Measurements from ENCODE around the gene PBX1. TPM values are rescaled to one million over a fixed set of nuclear protein-coding genes. Genes with fewer than 3 reads are reported as not detected.
"Not testable (repeated sequence)": the region's sequence is repeated elsewhere in the genome, so short reads cannot be mapped to it uniquely, and the experiment has no call there.

Gene PBX1
- total RNA-seq, 2 experiments from 2014 or later = 0.11 to 0.51 TPM

DNA sequence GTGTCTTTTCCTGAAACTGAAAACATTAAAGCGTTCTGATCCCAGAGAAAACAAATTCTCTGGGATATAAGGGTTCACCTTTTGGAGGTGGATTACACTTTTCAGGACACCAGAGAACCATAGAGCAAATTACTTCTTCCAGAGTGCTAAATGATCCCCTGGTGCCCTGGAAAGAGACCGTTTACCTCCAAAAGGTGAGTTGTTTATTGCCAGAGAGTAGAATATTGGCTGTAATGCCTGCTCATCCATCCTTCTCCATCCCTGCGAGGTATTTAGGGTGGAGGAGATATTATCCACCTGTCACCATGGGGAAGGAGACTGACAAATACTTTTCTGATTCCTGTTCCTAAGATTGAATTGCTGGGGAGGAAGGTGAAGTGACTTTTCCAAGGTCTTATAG is 30.4 kb downstream of the PBX1 start:
- H3K9me3 Mint-ChIP-seq = peaks cover 1% of the 10 kb centered on the region
- H3K4me3 Mint-ChIP-seq = no peak overlapping the region
- no peak for DNase-seq
- H3K36me3 Mint-ChIP-seq = no peaks in the 10 kb centered on the region
- POLR2A ChIA-PET = no interaction called here
- no peak for ATAC-seq (ENCODE audit: low read depth)
- H3K4me1 Mint-ChIP-seq = no peaks in the 10 kb centered on the region
- no peak overlapping the region for H3K27ac Mint-ChIP-seq
- H3K27me3 Mint-ChIP-seq = peaks cover 6% of the 10 kb centered on the region

DNA sequence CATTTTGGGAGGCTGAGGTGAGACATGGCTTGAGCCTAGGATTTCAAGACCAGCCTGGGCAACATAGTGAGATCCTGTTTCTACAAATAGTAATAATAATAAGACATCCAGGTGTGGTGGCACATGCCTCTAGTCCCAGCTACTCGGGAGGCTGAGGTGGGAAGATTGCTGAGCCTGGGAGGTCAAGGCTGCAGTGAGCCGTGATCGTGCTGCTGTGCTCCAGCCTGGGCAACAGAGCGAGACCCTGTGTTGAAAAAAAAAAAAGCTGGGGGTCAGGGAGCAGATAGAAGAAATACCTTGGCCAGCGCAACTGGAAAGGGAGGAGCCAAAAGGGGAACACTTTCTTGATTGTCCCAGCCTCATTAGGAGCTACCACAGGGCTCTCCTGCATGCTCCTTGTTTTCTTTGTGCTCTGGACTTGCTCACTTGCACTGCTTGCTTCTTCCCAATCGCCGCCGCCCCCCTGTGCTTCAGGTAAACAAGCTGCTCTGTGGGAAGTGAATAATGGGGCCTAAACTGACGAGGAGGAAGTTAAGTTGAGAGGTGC is 31.1 kb downstream of the PBX1 start:
- DNase-seq = no peak
- no peak for ATAC-seq (ENCODE audit: low read depth)
- POLR2A ChIA-PET = no interaction called here
- Mint-ChIP-seq H3K9me3 (peaks cover 1% of the 10 kb centered on the region), H3K27ac (no peak overlapping the region), H3K36me3 (no peaks in the 10 kb centered on the region), H3K27me3 (peaks cover 6% of the 10 kb centered on the region), H3K4me1 (no peaks in the 10 kb centered on the region), H3K4me3 (no peak overlapping the region)

DNA sequence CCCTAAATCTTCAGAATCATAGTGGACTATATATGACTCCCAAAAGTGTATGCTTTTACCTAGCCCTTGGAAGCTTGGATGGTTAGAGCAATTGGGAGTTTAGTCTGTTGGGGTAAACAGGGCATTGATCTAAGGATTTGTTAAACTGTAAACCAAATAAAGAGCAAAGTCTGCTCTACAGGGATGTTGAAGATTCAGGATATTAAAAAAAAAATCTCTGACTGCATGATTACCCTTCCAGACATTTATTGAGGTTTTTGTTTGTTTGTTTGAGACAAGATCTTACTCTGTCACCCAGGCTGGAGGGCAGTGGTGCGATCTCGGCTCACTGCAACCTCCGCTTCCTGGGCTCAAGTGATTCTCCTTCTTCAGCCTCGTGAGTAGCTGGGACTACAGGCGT is 31.6 kb downstream of the PBX1 start:
- Mint-ChIP-seq H3K27me3 (peaks cover 6% of the 10 kb centered on the region), H3K36me3 (no peaks in the 10 kb centered on the region), H3K4me1 (no peaks in the 10 kb centered on the region), H3K9me3 (peaks cover 1% of the 10 kb centered on the region), H3K4me3 (no peak overlapping the region), H3K27ac (no peak overlapping the region)
- DNase-seq (no peak), ATAC-seq (ENCODE audit: low read depth) (no peak)
- POLR2A ChIA-PET = no interaction called here

DNA sequence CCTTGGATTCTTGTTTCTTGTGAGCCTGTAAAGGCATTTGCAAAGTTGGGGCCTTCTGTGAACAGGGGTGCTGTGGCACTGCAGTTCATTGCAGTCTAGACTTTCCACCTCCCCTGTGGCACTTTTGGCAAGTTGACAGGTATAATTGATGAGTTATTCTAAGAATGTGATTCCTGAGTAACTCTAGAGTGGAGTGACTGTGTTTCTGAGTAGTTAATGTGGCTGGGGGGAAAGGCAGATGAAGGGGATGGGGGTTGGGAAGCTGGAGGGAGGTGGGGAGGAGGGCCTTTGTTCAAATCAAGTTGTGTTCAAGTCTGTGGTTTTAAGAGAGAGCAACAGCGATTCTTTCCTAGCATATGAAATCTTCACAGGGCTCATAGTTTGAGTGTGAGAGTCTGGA is 32.9 kb downstream of the PBX1 start:
- ATAC-seq (ENCODE audit: low read depth) (no peak), DNase-seq (no peak)
- POLR2A ChIA-PET = no interaction called here
- Mint-ChIP-seq H3K27ac (no peak overlapping the region), H3K27me3 (peaks cover 5% of the 10 kb centered on the region), H3K9me3 (peaks cover 1% of the 10 kb centered on the region), H3K4me1 (no peaks in the 10 kb centered on the region), H3K4me3 (no peak overlapping the region), H3K36me3 (no peaks in the 10 kb centered on the region)

DNA sequence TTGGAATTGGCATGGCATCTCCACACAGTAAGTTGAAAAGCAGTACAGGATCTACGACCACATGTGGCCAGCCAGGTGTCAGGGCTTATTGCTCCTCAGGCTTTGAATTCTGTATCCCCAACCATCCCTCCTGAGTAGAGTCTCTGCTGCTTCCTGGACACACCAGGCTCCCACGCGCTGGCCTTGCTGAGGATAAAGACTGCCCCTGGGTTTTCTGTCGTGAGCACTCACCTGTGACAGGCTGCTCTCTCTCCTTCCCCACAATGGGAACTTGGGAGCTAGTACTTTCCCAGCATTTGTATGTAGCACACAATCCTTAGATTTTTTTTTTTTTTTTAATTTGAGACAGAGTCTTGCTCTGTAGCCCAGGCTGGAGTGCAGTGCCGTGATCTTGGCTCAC is 33.6 kb downstream of the PBX1 start:
- H3K27me3 Mint-ChIP-seq = peaks cover 2% of the 10 kb centered on the region
- H3K36me3 Mint-ChIP-seq = no peaks in the 10 kb centered on the region
- no peak for ATAC-seq (ENCODE audit: low read depth)
- peaks cover 1% of the 10 kb centered on the region for H3K9me3 Mint-ChIP-seq
- no peak overlapping the region for H3K27ac Mint-ChIP-seq
- POLR2A ChIA-PET = no interaction called here
- H3K4me3 Mint-ChIP-seq = no peak overlapping the region
- no peak for DNase-seq
- H3K4me1 Mint-ChIP-seq = no peaks in the 10 kb centered on the region

DNA sequence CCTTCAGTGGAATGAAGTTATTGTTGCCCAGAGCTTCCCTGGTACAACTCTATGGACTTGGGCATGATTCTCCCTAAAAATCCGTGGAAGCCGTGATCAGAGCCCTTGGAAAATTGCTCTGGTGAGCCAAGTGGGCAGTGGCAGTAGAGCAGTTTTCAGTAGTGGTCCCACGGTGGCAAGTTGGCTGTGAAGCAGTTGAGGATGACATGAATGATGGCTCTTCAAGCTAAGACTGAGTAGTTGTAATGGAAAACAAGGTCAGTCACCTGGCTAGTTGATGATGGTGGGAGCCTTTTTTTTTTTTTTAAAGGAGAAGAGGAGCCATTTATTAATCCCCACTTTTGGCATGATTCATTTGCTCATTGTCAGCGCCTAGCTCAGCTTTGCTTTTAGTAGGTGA is 36.2 kb downstream of the PBX1 start:
- no peak overlapping the region for H3K27ac Mint-ChIP-seq
- no peak for ATAC-seq (ENCODE audit: low read depth)
- DNase-seq = no peak
- no peak overlapping the region for H3K4me3 Mint-ChIP-seq
- no peaks in the 10 kb centered on the region for H3K36me3 Mint-ChIP-seq
- no peaks in the 10 kb centered on the region for H3K4me1 Mint-ChIP-seq
- H3K9me3 Mint-ChIP-seq = no peaks in the 10 kb centered on the region
- POLR2A ChIA-PET = interaction anchor here (0.7 kb wide), 1 partner anchor 539 kb away, joined by 4 read pairs; no protein-coding TSS in a partner anchor
- H3K27me3 Mint-ChIP-seq = no peaks in the 10 kb centered on the region

DNA sequence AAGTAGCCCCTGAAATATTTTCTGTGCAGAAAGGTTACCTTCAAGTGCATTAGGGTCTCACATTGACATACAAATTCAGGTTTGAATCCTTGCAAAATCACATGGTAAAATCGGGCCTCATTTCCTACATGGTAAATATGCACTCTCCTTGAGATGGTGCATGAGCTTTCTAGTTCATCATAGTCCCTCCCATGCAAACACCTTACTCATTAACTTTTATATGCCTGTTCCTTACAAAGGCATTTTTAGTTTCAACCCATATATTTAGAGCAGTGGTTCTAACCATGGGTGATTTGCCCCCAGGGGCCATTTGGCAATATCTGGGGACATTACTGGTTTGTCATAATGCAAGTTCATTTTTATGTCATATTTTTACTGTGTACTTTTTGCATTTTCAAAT is 37.2 kb downstream of the PBX1 start:
- no peaks in the 10 kb centered on the region for H3K27me3 Mint-ChIP-seq

DNA sequence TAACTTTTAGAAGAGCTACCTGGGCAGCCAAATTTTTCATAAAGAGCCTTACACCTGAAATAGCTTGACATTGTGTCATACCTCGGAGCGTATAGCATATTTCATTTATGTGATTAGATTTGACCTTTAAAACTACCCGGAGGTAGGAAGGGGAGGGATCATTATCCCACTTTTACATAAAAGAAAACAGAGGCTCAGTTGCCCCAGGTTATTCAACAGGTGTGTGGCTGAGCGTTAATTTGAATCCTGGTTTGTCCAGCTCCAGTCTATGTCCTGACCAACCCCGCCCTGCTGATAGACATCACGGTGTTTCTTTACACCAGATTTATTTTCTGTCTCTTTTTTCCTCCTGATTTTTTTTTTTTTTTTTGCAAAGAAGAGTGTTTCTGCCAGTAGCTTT is 39.7 kb downstream of the PBX1 start:
- H3K4me1 Mint-ChIP-seq = no peaks in the 10 kb centered on the region
- no peaks in the 10 kb centered on the region for H3K36me3 Mint-ChIP-seq
- H3K27ac Mint-ChIP-seq = no peak overlapping the region
- no peak for DNase-seq
- no peaks in the 10 kb centered on the region for H3K9me3 Mint-ChIP-seq
- POLR2A ChIA-PET = no interaction called here
- no peak overlapping the region for H3K4me3 Mint-ChIP-seq
- no peak for ATAC-seq (ENCODE audit: low read depth)
- H3K27me3 Mint-ChIP-seq = peaks cover 5% of the 10 kb centered on the region

More for the DNA sequence above, 37.2 kb downstream of the PBX1 start:
- H3K9me3 Mint-ChIP-seq = no peaks in the 10 kb centered on the region
- no peaks in the 10 kb centered on the region for H3K36me3 Mint-ChIP-seq
- H3K27ac Mint-ChIP-seq = no peak overlapping the region
- H3K4me3 Mint-ChIP-seq = no peak overlapping the region
- H3K4me1 Mint-ChIP-seq = no peaks in the 10 kb centered on the region
- ATAC-seq (ENCODE audit: low read depth) (no peak), DNase-seq (no peak)
- POLR2A ChIA-PET = no interaction called here

DNA sequence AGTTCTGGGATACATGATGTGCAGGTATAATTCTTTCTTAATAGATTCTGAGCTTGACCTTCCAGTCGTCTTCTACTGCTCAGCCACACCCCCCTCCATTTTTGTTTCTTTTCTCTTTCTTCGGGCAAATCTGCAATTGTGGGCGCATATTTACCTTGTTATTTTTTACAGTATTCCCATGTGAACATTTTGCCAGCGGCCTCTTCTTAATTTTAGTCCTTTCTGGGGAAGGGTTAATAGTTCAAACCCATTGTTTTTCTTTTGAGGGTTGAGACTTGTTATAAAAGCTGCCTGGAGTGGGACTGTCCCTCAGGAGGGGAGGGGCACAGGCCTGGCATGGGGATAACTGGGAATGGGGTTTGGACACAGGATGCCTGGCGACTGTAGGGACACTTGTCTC is 40.3 kb downstream of the PBX1 start:
- H3K27me3 Mint-ChIP-seq = peaks cover 5% of the 10 kb centered on the region
- no peaks in the 10 kb centered on the region for H3K4me1 Mint-ChIP-seq
- H3K36me3 Mint-ChIP-seq = no peaks in the 10 kb centered on the region
- DNase-seq = no peak
- POLR2A ChIA-PET = no interaction called here
- H3K27ac Mint-ChIP-seq = no peak overlapping the region
- H3K9me3 Mint-ChIP-seq = no peaks in the 10 kb centered on the region
- no peak overlapping the region for H3K4me3 Mint-ChIP-seq
- no peak for ATAC-seq (ENCODE audit: low read depth)

DNA sequence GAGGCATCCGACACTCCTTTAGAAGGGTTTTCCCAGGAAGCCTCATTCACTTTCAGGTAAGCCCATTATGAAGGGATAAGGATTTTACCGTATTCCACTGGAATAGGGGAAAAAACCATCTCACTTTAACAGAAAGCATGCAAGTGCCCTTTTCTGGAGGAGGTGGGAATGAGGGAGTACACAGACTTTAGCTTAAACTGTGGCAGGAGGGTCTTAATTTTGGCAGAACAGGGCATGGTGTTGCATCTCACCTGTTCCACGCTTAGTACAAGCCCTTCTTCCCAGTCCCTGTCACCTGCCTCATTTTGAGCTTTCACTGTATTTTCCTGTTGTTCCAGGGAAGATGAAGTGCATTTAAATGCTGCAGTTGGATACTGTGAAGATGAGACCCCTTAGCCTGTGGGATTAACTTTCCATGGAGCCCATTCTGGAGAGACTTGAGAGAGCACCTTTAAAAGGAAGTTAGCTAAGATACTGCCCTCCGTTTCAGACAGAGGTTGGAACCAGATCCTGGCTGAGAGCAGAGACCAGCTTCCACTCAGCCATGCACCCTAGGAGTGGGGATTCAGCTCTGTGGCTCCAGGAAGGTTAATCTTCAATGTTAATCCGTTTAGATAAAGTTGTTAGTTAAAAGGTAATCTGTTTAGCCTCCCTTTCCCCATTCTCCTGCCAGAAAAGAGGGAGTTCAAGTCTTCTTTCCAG is 42.6 kb downstream of the PBX1 start:
- Mint-ChIP-seq H3K27ac (no peak overlapping the region), H3K27me3 (peaks cover 5% of the 10 kb centered on the region), H3K36me3 (no peaks in the 10 kb centered on the region), H3K4me3 (no peak overlapping the region), H3K9me3 (no peaks in the 10 kb centered on the region), H3K4me1 (no peaks in the 10 kb centered on the region)
- POLR2A ChIA-PET = no interaction called here
- DNase-seq = no peak
- ATAC-seq (ENCODE audit: low read depth) = no peak

DNA sequence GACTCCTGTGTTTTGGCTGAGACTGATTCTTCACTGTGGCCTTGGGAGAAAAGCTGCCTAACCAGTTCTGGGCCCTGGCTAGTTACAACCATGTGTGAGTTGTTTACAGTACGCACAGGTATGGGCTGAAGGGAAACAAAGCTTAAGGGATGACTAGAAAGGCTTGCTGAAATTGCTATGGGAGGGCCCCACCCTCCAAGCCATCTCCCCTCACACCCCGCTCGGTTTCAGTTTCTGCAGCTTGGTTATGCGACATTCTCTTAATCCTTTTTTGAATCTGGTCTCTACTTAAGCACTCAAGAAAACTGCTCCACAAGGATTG is 43.1 kb downstream of the PBX1 start:
- ATAC-seq (ENCODE audit: low read depth) (no peak), DNase-seq (no peak)
- POLR2A ChIA-PET = no interaction called here
- no peak overlapping the region for H3K27ac Mint-ChIP-seq
- no peaks in the 10 kb centered on the region for H3K36me3 Mint-ChIP-seq
- H3K4me1 Mint-ChIP-seq = no peaks in the 10 kb centered on the region
- peaks cover 5% of the 10 kb centered on the region for H3K27me3 Mint-ChIP-seq
- H3K9me3 Mint-ChIP-seq = no peaks in the 10 kb centered on the region
- no peak overlapping the region for H3K4me3 Mint-ChIP-seq

DNA sequence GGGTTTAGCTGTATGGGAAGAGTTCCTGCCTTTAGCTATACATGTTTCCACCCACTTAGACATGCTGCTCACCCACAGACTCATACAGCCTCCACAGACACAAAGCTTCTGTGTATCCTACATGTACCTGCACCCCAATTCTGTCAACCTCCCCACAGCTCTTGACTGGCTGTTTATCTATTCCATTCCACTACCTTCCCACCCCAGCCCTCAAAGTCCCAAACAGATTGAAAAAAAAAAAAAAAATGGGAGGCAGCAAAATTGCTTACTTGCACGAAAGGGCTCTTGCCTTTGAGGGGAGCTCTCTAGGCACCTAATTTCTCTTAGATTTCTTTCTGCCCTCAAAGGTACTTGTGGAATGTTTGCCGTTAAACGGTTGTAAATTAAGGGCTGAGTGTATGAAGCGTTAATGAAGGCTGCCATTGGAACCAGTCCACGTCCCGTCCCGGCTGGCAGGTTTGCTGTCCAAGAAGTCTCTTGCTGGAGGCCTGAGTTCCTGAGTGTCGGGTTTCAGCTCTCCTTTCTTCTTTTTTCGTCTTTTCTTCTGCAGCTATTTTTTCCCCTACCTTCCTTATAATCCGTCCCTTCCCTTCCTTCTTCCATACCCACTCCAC is 43.6 kb downstream of the PBX1 start:
- H3K9me3 Mint-ChIP-seq = no peaks in the 10 kb centered on the region
- H3K4me1 Mint-ChIP-seq = no peaks in the 10 kb centered on the region
- no peak for DNase-seq
- H3K4me3 Mint-ChIP-seq = no peak overlapping the region
- H3K36me3 Mint-ChIP-seq = no peaks in the 10 kb centered on the region
- peaks cover 5% of the 10 kb centered on the region for H3K27me3 Mint-ChIP-seq
- POLR2A ChIA-PET = no interaction called here
- ATAC-seq (ENCODE audit: low read depth) = no peak
- no peak overlapping the region for H3K27ac Mint-ChIP-seq

DNA sequence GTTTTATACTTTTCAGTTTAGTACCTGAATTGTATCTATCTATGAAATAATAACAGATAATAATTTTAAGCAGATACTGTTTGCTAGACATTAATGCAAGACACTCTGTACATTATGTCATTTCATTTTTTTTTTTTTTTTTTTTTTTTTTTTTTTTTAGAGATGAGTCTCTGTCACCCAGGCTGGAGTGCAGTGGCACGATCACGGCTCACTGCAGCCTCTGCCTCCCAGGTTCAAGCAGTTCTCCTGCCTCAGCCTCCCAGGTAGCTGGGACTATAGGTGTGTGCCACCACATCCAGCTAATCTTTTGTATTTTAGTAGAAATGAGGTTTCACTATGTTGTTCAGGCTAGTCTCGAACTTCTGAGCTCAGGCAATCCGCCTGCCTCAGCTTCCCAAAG is 44.8 kb downstream of the PBX1 start:
- H3K4me3 Mint-ChIP-seq; ATAC-seq (ENCODE audit: low read depth); DNase-seq; H3K4me1 Mint-ChIP-seq; H3K9me3 Mint-ChIP-seq; POLR2A ChIA-PET; H3K27me3 Mint-ChIP-seq; H3K27ac Mint-ChIP-seq; H3K36me3 Mint-ChIP-seq: not testable (repeated sequence)

DNA sequence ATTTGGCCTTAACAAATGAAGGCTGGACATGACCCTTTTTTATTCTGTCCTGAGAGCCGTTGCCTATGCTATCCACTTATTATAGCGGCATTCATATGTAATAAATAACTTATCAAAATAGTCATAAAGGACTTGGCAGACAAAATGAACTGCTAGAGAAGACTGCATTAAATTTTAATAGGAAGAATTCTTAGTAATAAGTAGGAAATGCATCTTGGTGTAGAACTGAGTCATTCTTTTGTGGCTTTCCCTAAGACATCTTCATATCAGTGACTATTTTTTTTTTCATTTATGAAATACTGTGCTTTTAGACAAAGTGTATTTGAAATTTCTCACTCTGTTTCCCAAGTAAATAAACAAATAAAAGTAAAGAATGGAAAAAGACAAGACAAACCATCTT is 45.6 kb downstream of the PBX1 start:
- H3K36me3 Mint-ChIP-seq = no peaks in the 10 kb centered on the region
- no peak for DNase-seq
- H3K27me3 Mint-ChIP-seq = peaks cover 5% of the 10 kb centered on the region
- POLR2A ChIA-PET = no interaction called here
- no peaks in the 10 kb centered on the region for H3K4me1 Mint-ChIP-seq
- no peak overlapping the region for H3K27ac Mint-ChIP-seq
- no peak for ATAC-seq (ENCODE audit: low read depth)
- no peak overlapping the region for H3K4me3 Mint-ChIP-seq
- H3K9me3 Mint-ChIP-seq = no peaks in the 10 kb centered on the region

Measured in activated naive CD8-positive, alpha-beta T cell treated with anti-CD3 and anti-CD28 coated beads, Interleukin-2, amount 10 ng/mL, durations not matched to agents 7 days and 5 days (primary cell).